Transverse colon (tissue), 4 donors: ENCODE measurements around the gene BRAT1. TPM values are rescaled to one million over a fixed set of nuclear protein-coding genes. Genes with fewer than 3 reads are reported as not detected.

Source experiments
- DNase-seq: peaks from one replicate; pipeline ENCODE4 v3.0.0-alpha.2; 2019
- H3K27ac ChIP-seq, 4 donors: fragments of 200-600 bp; sonication (generic); 2 replicates each; pipeline ENCODE4 v1.5.1; 2016 to 2018; ENCODE audit warnings: inconsistent platforms in 4 of 4
- H3K27me3 ChIP-seq: fragments of 200-600 bp; sonication (generic); 2 replicates; pipeline ENCODE4 v1.5.1; 2017; ENCODE audit warnings: inconsistent platforms
- H3K36me3 ChIP-seq, 4 donors: fragments of 200-600 bp; sonication (generic); 2 replicates each; pipeline ENCODE4 v1.5.1; 2017 to 2019; ENCODE audit warnings: inconsistent platforms in 4 of 4
- H3K4me1 ChIP-seq, 4 donors: fragments of 200-600 bp; sonication (generic); 2 replicates each; pipeline ENCODE4 v1.5.1; 2017 to 2020; ENCODE audit warnings: inconsistent platforms in 4 of 4
- H3K4me3 ChIP-seq, 4 donors: fragments of 200-600 bp; sonication (generic); 1 replicate in 1 of 4; 2 replicates in 3 of 4; pipeline versions ENCODE4 v1.5.1 to v1.6.1; 2017 to 2019; ENCODE audit warnings: inconsistent platforms in 4 of 4
- H3K9me3 ChIP-seq, 2 donors: fragments of 200-600 bp; sonication (generic); 2 replicates each; pipeline ENCODE4 v1.5.1; 2017 to 2019; ENCODE audit warnings: inconsistent platforms in 2 of 2
- EP300 ChIP-seq: sonication (generic); formaldehyde crosslinking; IDR thresholded peaks from one replicate; pipeline ENCODE4 v1.6.1; 2017; ENCODE audit warnings: antibody characterized with exemption, low read depth
- POLR2A ChIP-seq: fragments of 450-650 bp; IDR thresholded peaks from one replicate; pipeline ENCODE4 v1.6.1; 2016; ENCODE audit warnings: antibody characterized with exemption, mild to moderate bottlenecking, moderate library complexity
- POLR2AphosphoS5 ChIP-seq, 3 donors: sonication (generic); formaldehyde crosslinking; IDR thresholded peaks; one replicate each; pipeline ENCODE4 v1.6.1; 2016; ENCODE audit warnings: antibody characterized with exemption in 3 of 3
- WGBS, 2 donors: methylation state at CpG; one replicate each; pipeline ENCODE4 v1.1.5; 2018; ENCODE audit warnings: low coverage in 1 of 2; 5-methylcytosine and 5-hydroxymethylcytosine counted together
- in situ Hi-C, 4 donors: fragments of 200-750 bp; cut with MboI; loops; one replicate each; pipeline versions ENCODE4 v1.15.0 to v1.15.1; 2017; ENCODE audit warnings: low sequenced_read_pairs in 3 of 4, low pct_ligation_motif_present in 1 of 4, low pct_unique_long_range_greater_than_20kb in 1 of 4
- intact Hi-C: fragments of 100-400 bp; cut with DNase I; formaldehyde crosslinking; loops from one replicate; pipeline ENCODE4 v1.15.1; 2023; ENCODE audit warnings: low total_unique reads
- total RNA-seq, 4 donors: library from RNA; depleted of rRNA; stranded (reverse); fragments of >200 nt; gene quantifications; one replicate each; pipeline ENCODE4 v1.1.0, GENCODE V29; 2016
- TF ChIP-seq, protein P1 (sequence below), 5 experiments: fragments of 200-600 bp in 3 of 5; fragments of 450-650 bp in 2 of 5; sonication (generic) in 3 of 5; IDR thresholded peaks; 1 replicate in 2 of 5; 2 replicates in 3 of 5; pipeline ENCODE4 v1.5.1; 2016 to 2017; ENCODE audit warnings: antibody characterized with exemption in 5 of 5, inconsistent platforms in 3 of 5, mild to moderate bottlenecking in 2 of 5, moderate library complexity in 1 of 5

Gene BRAT1
- total RNA-seq, 4 donors from 2014 or later, result 31.7 to 120 (median 40.4) TPM

- H3K9me3 ChIP-seq, result no peaks in the 10 kb centered on the region
- peaks cover 10 to 35% (median 25%) of the 10 kb centered on the region in 4 donors for H3K4me1 ChIP-seq
- no peaks in the 10 kb centered on the region for H3K27me3 ChIP-seq
- TF ChIP-seq POLR2A, result no peak
- peak overlapping the region in 1 of 4 donors; percentile 15 for H3K27ac ChIP-seq
- intact Hi-C loops, result no loop called here
- H3K36me3 ChIP-seq, result no peaks in the 10 kb centered on the region
- in situ Hi-C loops, result no loop called here
- WGBS, 2 donors, result 63 to 77% methylated on average over 6 to 16 of the region's 16 CpGs
- peak overlapping the region; percentile 2 to 93 (median 76) for H3K4me3 ChIP-seq
- no peak for DNase-seq
Observed at GRCh38 chr7:2553831-2554581, 1.3 kb downstream of the BRAT1 start.

- intact Hi-C loops, result no loop called here
- no peaks in the 10 kb centered on the region for H3K27me3 ChIP-seq
- TF ChIP-seq EP300, result no peak
- TF ChIP-seq POLR2A, result no peak
- no peaks in the 10 kb centered on the region for H3K9me3 ChIP-seq
- no peak overlapping the region for H3K4me3 ChIP-seq
- H3K36me3 ChIP-seq, result peaks cover 0 to 7% (median 3%) of the 10 kb centered on the region in 4 donors
- WGBS, 2 donors, result 85 to 96% methylated on average over 8 to 10 of the region's 10 CpGs
- DNase-seq, result no peak
- in situ Hi-C loops, result no loop called here
- peaks cover 10 to 30% (median 20%) of the 10 kb centered on the region in 4 donors for H3K4me1 ChIP-seq
- no peak overlapping the region for H3K27ac ChIP-seq
Observed at GRCh38 chr7:2553108-2553507, 2.2 kb downstream of the BRAT1 start.

DNA sequence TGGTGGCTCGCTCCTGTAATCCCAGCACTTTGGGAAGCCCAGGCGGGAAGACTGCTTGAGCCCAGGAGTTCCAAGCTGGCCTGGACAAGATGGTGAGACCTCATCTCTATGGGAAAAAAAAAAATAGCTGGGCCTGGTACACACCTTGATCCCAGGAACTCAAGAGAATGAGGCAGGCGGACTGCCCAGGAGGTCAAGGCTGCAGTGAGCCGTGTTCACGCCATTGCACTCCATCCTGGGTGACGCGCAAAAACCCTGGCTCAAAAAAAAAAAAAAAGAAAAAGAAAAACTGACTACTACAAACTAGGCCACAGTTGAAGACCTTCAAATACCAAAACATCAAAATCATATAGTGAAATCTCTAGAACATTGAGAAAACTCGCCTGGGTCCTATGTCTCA lies 3.9 kb downstream of the BRAT1 start:
- 95 to 100% methylated on average over 8 of the region's 8 CpGs for WGBS, 2 donors
- no peak for DNase-seq
- H3K27ac ChIP-seq, result no peak overlapping the region
- peaks cover 10 to 25% (median 17%) of the 10 kb centered on the region in 4 donors for H3K4me1 ChIP-seq
- in situ Hi-C loops, result no loop called here
- H3K9me3 ChIP-seq, result no peaks in the 10 kb centered on the region
- H3K27me3 ChIP-seq, result no peaks in the 10 kb centered on the region
- no peak overlapping the region for H3K4me3 ChIP-seq
- intact Hi-C loops, result no loop called here
- H3K36me3 ChIP-seq, result peaks cover 0 to 22% (median 7%) of the 10 kb centered on the region in 4 donors
- TF ChIP-seq POLR2A (no peak), EP300 (no peak), POLR2AphosphoS5 (IDR thresholded peaks at IDR 0.05) (no peak)
- TF ChIP-seq, protein P1, sequence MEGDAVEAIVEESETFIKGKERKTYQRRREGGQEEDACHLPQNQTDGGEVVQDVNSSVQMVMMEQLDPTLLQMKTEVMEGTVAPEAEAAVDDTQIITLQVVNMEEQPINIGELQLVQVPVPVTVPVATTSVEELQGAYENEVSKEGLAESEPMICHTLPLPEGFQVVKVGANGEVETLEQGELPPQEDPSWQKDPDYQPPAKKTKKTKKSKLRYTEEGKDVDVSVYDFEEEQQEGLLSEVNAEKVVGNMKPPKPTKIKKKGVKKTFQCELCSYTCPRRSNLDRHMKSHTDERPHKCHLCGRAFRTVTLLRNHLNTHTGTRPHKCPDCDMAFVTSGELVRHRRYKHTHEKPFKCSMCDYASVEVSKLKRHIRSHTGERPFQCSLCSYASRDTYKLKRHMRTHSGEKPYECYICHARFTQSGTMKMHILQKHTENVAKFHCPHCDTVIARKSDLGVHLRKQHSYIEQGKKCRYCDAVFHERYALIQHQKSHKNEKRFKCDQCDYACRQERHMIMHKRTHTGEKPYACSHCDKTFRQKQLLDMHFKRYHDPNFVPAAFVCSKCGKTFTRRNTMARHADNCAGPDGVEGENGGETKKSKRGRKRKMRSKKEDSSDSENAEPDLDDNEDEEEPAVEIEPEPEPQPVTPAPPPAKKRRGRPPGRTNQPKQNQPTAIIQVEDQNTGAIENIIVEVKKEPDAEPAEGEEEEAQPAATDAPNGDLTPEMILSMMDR (IDR thresholded peaks at IDR 0.05), result no peak

DNA sequence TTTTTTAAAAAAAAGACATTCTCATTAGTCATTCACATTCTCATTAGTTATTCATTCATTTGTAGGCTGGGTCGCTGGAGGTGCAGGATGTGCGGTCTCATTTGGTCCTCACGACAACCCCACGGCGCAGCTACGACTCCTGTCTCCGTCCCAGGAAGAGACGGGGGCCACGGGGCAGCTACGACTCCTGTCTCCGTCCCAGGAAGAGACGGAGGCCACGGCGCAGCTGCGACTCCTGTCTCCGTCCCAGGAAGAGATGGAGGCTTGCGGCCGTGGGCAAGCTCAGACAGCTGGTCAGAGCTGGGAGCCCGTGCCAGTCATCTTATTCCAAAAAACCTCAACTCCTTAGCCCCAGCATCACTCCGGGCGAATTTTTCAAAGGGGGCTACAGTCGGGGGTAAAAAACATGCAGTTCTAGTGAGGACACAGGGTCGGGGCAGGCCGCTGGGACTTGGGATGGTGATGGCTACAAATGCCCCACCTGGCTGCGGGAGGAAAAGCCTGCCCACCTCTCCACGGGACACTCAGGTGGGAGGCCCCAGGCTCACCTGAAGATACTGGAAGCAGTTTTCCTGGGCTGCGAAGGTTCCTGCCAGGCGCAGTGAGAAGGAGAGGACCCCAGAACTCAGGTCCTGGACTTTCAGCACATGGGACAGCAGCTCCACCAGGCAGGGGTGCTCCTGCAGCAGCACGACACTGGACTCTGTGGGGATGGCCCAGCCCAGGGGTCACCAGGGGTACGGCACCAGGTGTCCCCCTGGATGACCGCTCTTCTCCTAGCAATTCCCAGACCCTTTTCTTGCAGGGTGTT lies 8.3 kb downstream of the BRAT1 start:
- DNase-seq, result peak; percentile 4
- Histone ChIP-seq H3K4me3 (no peak overlapping the region), H3K36me3 (peaks cover 0 to 50% (median 20%) of the 10 kb centered on the region in 4 donors), H3K4me1 (no peaks in the 10 kb centered on the region), H3K27ac (no peak overlapping the region), H3K9me3 (no peaks in the 10 kb centered on the region), H3K27me3 (no peaks in the 10 kb centered on the region)
- intact Hi-C loops (no loop called here), in situ Hi-C loops (no loop called here)
- TF ChIP-seq, protein P1 (IDR thresholded peaks at IDR 0.05), result no peak
- TF ChIP-seq POLR2AphosphoS5 (IDR thresholded peaks at IDR 0.05) (no peak), POLR2A (no peak), EP300 (no peak)
- 93 to 95% methylated on average over 6 to 31 of the region's 31 CpGs for WGBS, 2 donors
